Neural crest cell (in vitro differentiated cells): Measurements from ENCODE around the gene METAP2. TPM values are rescaled to one million over a fixed set of nuclear protein-coding genes. Genes with fewer than 3 reads are reported as not detected.

Experiments
- DNase-seq: peaks from one replicate; pipeline ENCODE4 v3.0.0; 2021; ENCODE audit warnings: low read depth, mixed read lengths, low spot score
- H3K27ac Mint-ChIP-seq: one replicate; pipeline ENCODE4 v1.8.0; 2021; ENCODE audit warnings: mild to moderate bottlenecking, mixed read lengths; ENCODE audit not compliant: unreplicated experiment
- H3K27me3 Mint-ChIP-seq: 2 replicates; pipeline ENCODE4 v1.8.0; 2021; ENCODE audit warnings: low read depth, mild to moderate bottlenecking, mixed read lengths
- H3K36me3 Mint-ChIP-seq: 2 replicates; pipeline ENCODE4 v1.8.0; 2021; ENCODE audit warnings: low read depth, mild to moderate bottlenecking, mixed read lengths
- H3K4me1 Mint-ChIP-seq: 2 replicates; pipeline ENCODE4 v1.8.0; 2021; ENCODE audit warnings: mixed read lengths
- H3K4me3 Mint-ChIP-seq: one replicate; pipeline ENCODE4 v1.8.0; 2021; ENCODE audit warnings: mild to moderate bottlenecking, mixed read lengths
- H3K9me3 Mint-ChIP-seq: 2 replicates; pipeline ENCODE4 v1.8.0; 2021; ENCODE audit warnings: mixed read lengths
- CTCF ChIP-seq: fragments of 200-600 bp; sonication (generic); conservative IDR thresholded peaks from 2 replicates; pipeline ENCODE4 v1.5.0; 2021; ENCODE audit warnings: antibody characterized with exemption, mild to moderate bottlenecking
- total RNA-seq: library from RNA; stranded (reverse); gene quantifications from 2 replicates; pipeline ENCODE4 v1.2.1, GENCODE V29; 2021

METAP2 gene
- total RNA-seq, 1 donor from 2014 or later = 99.6 TPM

- Mint-ChIP-seq H3K9me3 (no peaks in the 10 kb centered on the region), H3K36me3 (no peaks in the 10 kb centered on the region), H3K4me3 (no peak overlapping the region), H3K27ac (no peak overlapping the region), H3K4me1 (peaks cover 21% of the 10 kb centered on the region), H3K27me3 (peaks cover 15% of the 10 kb centered on the region)
- no peak for DNase-seq
- no peak for TF ChIP-seq CTCF
Observed at GRCh38 chr12:95541436-95541835, 67.5 kb downstream of the METAP2 start.

- H3K36me3 Mint-ChIP-seq = no peaks in the 10 kb centered on the region
- peaks cover 33% of the 10 kb centered on the region for H3K4me1 Mint-ChIP-seq
- no peaks in the 10 kb centered on the region for H3K9me3 Mint-ChIP-seq
- no peak for DNase-seq
- no peak overlapping the region for H3K4me3 Mint-ChIP-seq
- peaks cover 31% of the 10 kb centered on the region for H3K27me3 Mint-ChIP-seq
- no peak for TF ChIP-seq CTCF
- H3K27ac Mint-ChIP-seq = no peak overlapping the region
Observed at GRCh38 chr12:95543305-95543704, 69.4 kb downstream of the METAP2 start.

GRCh38 chr12:95544756-95545155, 70.8 kb downstream of the METAP2 start:
- peaks cover 40% of the 10 kb centered on the region for H3K27me3 Mint-ChIP-seq
- no peak for TF ChIP-seq CTCF
- H3K27ac Mint-ChIP-seq = no peak overlapping the region
- H3K4me1 Mint-ChIP-seq = peaks cover 33% of the 10 kb centered on the region
- H3K9me3 Mint-ChIP-seq = peaks cover 6% of the 10 kb centered on the region
- peaks cover 2% of the 10 kb centered on the region for H3K36me3 Mint-ChIP-seq
- H3K4me3 Mint-ChIP-seq = peak overlapping the region; percentile 57
- DNase-seq = no peak

- Mint-ChIP-seq H3K4me1 (peaks cover 33% of the 10 kb centered on the region), H3K27ac (no peak overlapping the region), H3K4me3 (peak overlapping the region; percentile 77)
Observed at GRCh38 chr12:95545303-95545702, 71.4 kb downstream of the METAP2 start.

GRCh38 chr12:95545731-95546490, 72.0 kb downstream of the METAP2 start:
- Mint-ChIP-seq H3K9me3 (peaks cover 6% of the 10 kb centered on the region), H3K4me1 (peaks cover 39% of the 10 kb centered on the region), H3K27me3 (peaks cover 50% of the 10 kb centered on the region), H3K27ac (peak overlapping the region; percentile 63), H3K36me3 (peaks cover 2% of the 10 kb centered on the region), H3K4me3 (peak overlapping the region; percentile 77)
- TF ChIP-seq CTCF = no peak
- no peak for DNase-seq

More at GRCh38 chr12:95545303-95545702, 71.4 kb downstream of the METAP2 start:
- no peak for TF ChIP-seq CTCF
- Mint-ChIP-seq H3K9me3 (peaks cover 6% of the 10 kb centered on the region), H3K36me3 (peaks cover 2% of the 10 kb centered on the region), H3K27me3 (peaks cover 43% of the 10 kb centered on the region)
- DNase-seq = no peak
